Measurements from ENCODE around the gene CACNA1H. TPM values are rescaled to one million over a fixed set of nuclear protein-coding genes. Genes with fewer than 3 reads are reported as not detected.

CACNA1H gene
- total and polyA plus RNA-seq, 2 of the 4 experiments (the other 2 are of a cell fraction) = 1.6 to 5.8 TPM

DNA sequence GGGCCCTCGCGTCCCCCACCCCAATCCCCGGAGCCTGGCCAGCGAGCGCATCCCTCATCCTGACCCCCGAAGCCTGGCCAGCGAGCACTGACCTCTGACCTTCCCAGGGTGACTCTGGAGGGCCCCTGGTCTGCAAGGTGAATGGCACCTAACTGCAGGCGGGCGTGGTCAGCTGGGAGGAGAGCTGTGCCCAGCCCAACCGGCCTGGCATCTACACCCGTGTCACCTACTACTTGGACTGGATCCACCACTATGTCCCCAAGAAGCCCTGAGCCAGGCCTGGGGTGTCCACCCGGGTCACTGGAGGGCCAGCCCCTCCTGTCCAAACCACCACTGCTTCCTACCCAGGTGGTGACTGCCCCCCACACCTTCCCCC lies 105.3 kb downstream of the CACNA1H start:
- DNase-seq (no peak), ATAC-seq (ENCODE audit: low read depth) (no peak)
- Histone ChIP-seq H2BK20ac (ENCODE audit: low read depth, low read length) (no peak overlapping the region), H3K4me1 (ENCODE audit: control insufficient read depth, insufficient read depth, low read length) (no peaks in the 10 kb centered on the region), H2AK5ac (ENCODE audit: low read depth, low read length) (no peak overlapping the region), H3K9me3 (ENCODE audit: control insufficient read depth, insufficient read depth, low read length) (no peaks in the 10 kb centered on the region), H3K23ac (ENCODE audit: low read depth, low read length) (no peak overlapping the region), H2BK120ac (ENCODE audit: low read depth, low read length) (no peak overlapping the region), H2BK15ac (ENCODE audit: low read depth, low read length) (no peak overlapping the region), H3K14ac (replicated peaks; ENCODE audit: low read depth, low read length) (no peak overlapping the region), H4K20me1 (ENCODE audit: insufficient read depth, low read length) (no peaks in the 10 kb centered on the region; the same call in 1 of the 2 replicates), H2AK9ac (replicated peaks; ENCODE audit: low read depth, low read length, poor library complexity) (no peak overlapping the region), H3K4ac (ENCODE audit: low read depth, low read length) (no peak overlapping the region), H4K8ac (ENCODE audit: low read depth in 2 of 2, low read length in 2 of 2) (no peak overlapping the region), H3K18ac (ENCODE audit: low read depth, low read length) (no peak overlapping the region), H3K36me3 (ENCODE audit: control insufficient read depth, insufficient read depth, low read length) (no peaks in the 10 kb centered on the region), H4K91ac (ENCODE audit: insufficient read depth, low read depth, low read length) (no peak overlapping the region), H3K9me1 (ENCODE audit: insufficient read depth, low read length) (no peaks in the 10 kb centered on the region), H2AFZ (replicated peaks; ENCODE audit: low read length, poor library complexity) (no peak overlapping the region), H3K9ac (ENCODE audit: low read depth, low read length) (no peak overlapping the region), H3K4me3 (ENCODE audit: insufficient read depth, low read depth, low read length) (no peak overlapping the region), H3K27ac (ENCODE audit: insufficient read depth, low read length) (no peak overlapping the region), H4K5ac (ENCODE audit: low read depth, low read length) (no peak overlapping the region), H3K4me2 (ENCODE audit: low read depth, low read length) (no peak overlapping the region), H3K79me1 (ENCODE audit: low read depth in 1 of 2, low read length in 2 of 2) (no peaks in the 10 kb centered on the region), H3K56ac (ENCODE audit: extremely low read depth, insufficient read depth, low read length) (no peak overlapping the region), H2BK5ac (ENCODE audit: low read depth, low read length, poor library complexity, severe bottlenecking) (no peak overlapping the region), H3K27me3 (ENCODE audit: control insufficient read depth, insufficient read depth, low read length) (peaks cover 36% of the 10 kb centered on the region)
- TF ChIP-seq RCOR1 (IDR thresholded peaks at IDR 0.05; ENCODE audit: insufficient replicate concordance, low read length) (no peak), SMC3 (IDR thresholded peaks at IDR 0.05; ENCODE audit: low read depth, low read length) (no peak), RAD21 (IDR thresholded peaks at IDR 0.05; ENCODE audit: low read length) (no peak), CHD1 (IDR thresholded peaks at IDR 0.05; ENCODE audit: low read depth, low read length) (no peak), CEBPB (IDR thresholded peaks at IDR 0.05; ENCODE audit: low read depth, low read length) (no peak), MAZ (IDR thresholded peaks at IDR 0.05; ENCODE audit: borderline replicate concordance, low read depth, low read length) (no peak), RFX5 (IDR thresholded peaks at IDR 0.05; ENCODE audit: low read depth, low read length) (no peak), NFE2L2 (IDR thresholded peaks at IDR 0.05; ENCODE audit: low read depth, low read length) (no peak), MXI1 (IDR thresholded peaks at IDR 0.05; ENCODE audit: borderline replicate concordance, low read depth, low read length) (no peak), BHLHE40 (IDR thresholded peaks at IDR 0.05; ENCODE audit: low read depth, low read length) (no peak), POLR2A (IDR thresholded peaks at IDR 0.05; ENCODE audit: low read depth, low read length) (no peak), FOS (IDR thresholded peaks at IDR 0.05; ENCODE audit: low read depth, low read length) (no peak), MAFK (IDR thresholded peaks at IDR 0.05; ENCODE audit: low read depth, low read length) (no peak)
- TF ChIP-seq, protein P1, sequence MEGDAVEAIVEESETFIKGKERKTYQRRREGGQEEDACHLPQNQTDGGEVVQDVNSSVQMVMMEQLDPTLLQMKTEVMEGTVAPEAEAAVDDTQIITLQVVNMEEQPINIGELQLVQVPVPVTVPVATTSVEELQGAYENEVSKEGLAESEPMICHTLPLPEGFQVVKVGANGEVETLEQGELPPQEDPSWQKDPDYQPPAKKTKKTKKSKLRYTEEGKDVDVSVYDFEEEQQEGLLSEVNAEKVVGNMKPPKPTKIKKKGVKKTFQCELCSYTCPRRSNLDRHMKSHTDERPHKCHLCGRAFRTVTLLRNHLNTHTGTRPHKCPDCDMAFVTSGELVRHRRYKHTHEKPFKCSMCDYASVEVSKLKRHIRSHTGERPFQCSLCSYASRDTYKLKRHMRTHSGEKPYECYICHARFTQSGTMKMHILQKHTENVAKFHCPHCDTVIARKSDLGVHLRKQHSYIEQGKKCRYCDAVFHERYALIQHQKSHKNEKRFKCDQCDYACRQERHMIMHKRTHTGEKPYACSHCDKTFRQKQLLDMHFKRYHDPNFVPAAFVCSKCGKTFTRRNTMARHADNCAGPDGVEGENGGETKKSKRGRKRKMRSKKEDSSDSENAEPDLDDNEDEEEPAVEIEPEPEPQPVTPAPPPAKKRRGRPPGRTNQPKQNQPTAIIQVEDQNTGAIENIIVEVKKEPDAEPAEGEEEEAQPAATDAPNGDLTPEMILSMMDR (conservative IDR thresholded peaks at IDR 0.05; ENCODE audit: low read depth, low read length) = no peak
- TF ChIP-seq, protein P2, sequence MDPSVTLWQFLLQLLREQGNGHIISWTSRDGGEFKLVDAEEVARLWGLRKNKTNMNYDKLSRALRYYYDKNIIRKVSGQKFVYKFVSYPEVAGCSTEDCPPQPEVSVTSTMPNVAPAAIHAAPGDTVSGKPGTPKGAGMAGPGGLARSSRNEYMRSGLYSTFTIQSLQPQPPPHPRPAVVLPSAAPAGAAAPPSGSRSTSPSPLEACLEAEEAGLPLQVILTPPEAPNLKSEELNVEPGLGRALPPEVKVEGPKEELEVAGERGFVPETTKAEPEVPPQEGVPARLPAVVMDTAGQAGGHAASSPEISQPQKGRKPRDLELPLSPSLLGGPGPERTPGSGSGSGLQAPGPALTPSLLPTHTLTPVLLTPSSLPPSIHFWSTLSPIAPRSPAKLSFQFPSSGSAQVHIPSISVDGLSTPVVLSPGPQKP (IDR thresholded peaks at IDR 0.05; ENCODE audit: borderline replicate concordance, low read depth, low read length) = no peak
- TF ChIP-seq, protein P3, sequence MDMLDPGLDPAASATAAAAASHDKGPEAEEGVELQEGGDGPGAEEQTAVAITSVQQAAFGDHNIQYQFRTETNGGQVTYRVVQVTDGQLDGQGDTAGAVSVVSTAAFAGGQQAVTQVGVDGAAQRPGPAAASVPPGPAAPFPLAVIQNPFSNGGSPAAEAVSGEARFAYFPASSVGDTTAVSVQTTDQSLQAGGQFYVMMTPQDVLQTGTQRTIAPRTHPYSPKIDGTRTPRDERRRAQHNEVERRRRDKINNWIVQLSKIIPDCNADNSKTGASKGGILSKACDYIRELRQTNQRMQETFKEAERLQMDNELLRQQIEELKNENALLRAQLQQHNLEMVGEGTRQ (IDR thresholded peaks at IDR 0.05; ENCODE audit: low read depth, low read length) = no peak
- BruUV-seq (replicated peaks) = no TSS peak
- 40% methylated on average over 1 of the region's 12 CpGs; no CpG with 5 or more reads in 1 of the 2 experiments for WGBS, 2 experiments (ENCODE audit: extremely low coverage in 2 of 2, insufficient read length in 1 of 2)
- dilution Hi-C loops (cut with HindIII; ENCODE audit: low sequenced_read_pairs, unreplicated experiment) = no loop called here
- POLR2A ChIA-PET (ENCODE audit: unreplicated experiment) = no interaction called here
- in situ Hi-C loops (cut with MboI; ENCODE audit: low sequenced_read_pairs) = no loop called here
- intact Hi-C loops (cut with micrococcal nuclease) = no loop called here
- CTCF ChIA-PET = no interaction called here
